Stimulated activated CD8-positive, alpha-beta memory T cell treated with anti-CD3 and anti-CD28 coated beads, Interleukin-12 subunit alpha, Interleukin-12 subunit beta, amount 100 ng/mL, for 4 hours (primary cell): ENCODE measurements around the gene SLC39A11.
"Not testable (repeated sequence)": the region's sequence is repeated elsewhere in the genome, so short reads cannot be mapped to it uniquely, and the experiment has no call there.

Experiments
- DNase-seq: peaks from one replicate; pipeline ENCODE4 v3.0.0-alpha.2; 2020; ENCODE audit warnings: low read depth

Gene SLC39A11

DNA sequence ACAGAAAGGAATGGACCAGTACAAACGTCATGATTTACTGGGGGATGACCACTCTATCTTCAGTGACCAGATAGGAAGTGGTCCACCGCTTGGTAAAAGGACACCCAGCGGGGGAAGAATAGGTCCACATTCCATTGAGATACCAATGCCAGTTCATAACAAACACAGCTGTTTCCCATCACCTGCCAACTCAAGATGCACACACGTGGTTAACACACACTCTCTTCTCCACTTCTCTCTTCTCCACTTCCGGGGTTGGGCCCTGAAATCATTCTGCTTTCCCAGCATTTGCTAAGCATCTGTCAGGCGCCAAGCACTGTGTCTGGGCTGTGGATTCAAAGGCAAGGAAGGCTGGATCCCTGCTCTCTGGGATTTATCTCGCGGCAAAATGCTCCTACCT lies 175.5 kb downstream of the SLC39A11 start:
- DNase-seq: no peak

DNA sequence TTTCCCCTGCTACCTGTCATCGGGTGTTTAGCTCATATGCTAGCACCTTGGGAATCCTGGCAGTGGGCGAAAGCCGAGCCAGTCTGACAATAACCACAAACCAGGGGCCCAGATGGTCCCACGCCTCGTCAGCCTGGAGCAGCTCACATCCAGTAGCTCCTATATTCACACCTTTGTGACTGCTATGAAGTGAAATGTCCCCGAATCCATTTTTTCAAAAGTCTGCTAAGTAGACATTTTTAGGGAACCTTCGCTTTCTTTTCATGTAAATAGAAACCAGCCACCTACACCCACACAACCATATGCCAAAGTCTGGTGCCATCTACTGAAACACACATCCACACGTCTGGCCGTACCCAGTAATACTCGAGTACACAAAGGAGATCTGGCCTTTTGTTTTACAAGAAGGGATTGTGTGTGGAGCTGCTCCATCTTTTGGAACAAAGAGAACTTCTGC lies 176.8 kb downstream of the SLC39A11 start:
- no peak for DNase-seq

DNA sequence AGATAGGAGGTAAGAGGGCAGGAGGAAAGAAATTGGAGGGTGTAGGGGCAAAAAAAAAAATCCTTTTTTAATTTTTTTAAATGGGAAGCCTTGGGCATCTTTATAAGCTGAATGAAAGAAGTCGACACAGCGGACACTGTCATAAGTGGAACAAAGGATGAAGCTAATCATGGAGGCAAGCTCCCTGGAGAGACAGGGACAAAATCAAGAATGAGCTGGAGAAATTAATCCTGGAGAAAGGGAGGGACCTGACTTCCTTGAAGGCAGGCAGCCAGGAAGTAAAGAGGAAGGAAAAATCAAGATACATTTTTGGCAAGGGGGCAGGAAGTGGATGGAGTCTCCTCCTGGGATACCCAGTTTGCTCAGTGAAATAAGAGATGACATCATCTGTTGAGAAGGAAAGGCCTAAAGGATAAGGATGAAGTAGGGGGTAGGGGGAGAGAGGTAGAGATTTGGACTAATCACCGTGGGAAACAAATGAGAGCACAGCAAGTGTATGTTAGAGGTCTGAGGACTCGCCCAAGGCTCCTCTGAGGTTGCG lies 179.3 kb downstream of the SLC39A11 start:
- DNase-seq: no peak

DNA sequence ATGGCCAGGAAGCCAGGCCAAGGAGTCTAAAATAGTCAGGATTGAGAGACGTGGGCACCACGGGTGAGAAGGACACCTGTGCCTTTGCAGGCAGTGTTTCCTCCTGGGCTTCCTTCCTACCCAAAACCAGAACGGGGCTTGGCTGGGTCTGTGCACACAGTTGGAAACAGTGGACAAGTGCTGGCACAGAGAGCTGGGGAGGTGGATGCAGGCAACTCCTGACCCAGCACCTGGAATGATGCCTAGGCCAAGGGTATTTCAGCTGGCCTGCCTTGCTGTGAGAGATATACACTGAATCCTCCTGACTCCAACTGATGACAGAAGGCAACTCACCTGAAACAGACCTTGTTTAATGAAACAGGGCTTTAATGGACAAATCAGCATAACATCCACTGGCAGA lies 186.2 kb downstream of the SLC39A11 start:
- no peak for DNase-seq

DNA sequence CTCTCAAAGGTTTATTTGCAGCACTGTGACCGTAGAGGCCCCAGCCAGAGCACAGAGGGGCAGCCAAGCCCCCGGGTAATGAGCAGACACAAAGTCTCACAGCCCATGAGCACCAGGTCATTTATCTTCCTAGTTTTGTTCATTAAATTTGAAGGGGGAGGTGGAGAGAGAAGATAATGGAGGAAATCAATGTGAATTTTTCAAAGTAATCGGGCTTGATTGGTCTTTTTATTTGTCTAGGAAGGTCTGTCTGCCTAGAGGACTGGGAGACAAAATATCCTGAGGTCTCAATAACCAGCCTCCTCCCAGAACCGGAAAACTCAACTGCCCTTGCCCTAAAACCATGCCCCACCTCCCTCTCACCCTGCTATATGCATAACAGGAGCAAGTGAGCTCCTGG lies 189.0 kb downstream of the SLC39A11 start:
- DNase-seq: no peak

DNA sequence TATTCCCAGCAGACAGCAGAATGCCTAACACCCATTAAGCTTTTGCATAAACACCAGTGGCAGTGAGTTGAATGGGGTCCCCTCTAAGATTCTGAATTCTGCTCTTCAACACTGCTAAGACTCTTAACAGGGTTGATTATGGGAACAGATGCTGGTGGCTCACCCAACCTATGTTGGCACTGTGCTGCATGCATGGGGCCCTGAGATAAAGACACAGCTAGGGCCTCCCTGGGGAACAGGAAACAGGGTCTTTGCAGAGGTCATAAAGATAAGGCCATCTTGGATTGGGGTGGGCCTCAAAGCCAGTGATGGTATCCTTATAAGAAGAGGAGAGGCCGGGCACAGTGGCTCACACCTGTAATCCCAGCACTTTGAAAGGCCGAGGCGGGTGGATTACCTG lies 190.8 kb downstream of the SLC39A11 start:
- no peak for DNase-seq

DNA sequence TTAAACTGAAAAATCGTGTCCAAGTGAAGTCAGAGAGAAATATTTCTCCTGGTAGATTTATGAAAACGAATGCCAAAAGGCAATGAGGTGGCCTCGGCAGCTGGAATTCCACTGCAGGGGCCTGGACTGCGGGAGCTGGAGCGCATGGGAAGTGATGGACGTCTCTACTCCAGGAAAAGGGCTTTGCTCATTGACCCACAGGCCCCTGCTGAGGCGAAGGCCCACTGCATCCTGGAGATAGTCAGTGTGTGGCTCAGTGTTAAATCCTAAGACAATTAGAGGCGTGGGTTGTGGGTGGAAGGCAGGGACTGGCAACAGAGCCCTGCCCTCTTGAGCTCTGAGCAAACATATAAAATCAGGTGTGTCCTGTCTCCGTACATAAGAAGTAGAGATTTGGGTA lies 191.4 kb downstream of the SLC39A11 start:
- no peak for DNase-seq

DNA sequence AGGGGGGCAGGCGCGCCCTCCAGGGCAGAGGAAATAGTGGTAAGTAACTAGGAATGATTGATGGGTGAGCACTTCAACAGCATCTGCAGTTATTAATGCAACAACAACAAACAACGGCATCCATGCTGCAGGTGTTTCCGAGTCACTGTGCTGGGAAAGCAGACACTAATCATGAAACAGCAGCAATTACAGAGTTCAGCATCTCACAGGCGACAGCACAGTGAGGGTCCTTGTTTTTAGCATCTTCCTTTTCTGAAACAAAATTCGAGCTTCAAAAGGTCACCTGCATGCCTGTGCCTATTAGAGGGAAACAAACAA lies 191.9 kb downstream of the SLC39A11 start:
- DNase-seq: no peak

DNA sequence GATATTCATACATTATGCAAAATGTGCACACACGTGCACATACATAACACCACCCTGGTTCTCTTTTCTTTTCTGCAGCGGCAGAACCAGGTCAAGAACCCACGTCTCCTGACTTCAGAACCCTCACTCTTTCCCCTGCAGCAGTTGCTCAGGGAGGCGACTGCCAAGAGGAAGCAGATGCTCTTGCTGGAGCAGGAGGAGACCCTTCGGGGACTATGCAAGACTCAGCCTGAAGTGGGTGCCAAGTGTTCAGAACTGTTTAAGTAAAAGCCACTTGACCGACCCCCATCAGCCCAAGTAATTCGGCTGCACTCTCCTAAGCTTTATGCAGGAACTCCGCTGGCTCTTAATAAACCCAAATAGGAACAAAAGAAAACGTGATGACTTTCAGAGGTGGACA lies 193.8 kb downstream of the SLC39A11 start:
- no peak for DNase-seq

DNA sequence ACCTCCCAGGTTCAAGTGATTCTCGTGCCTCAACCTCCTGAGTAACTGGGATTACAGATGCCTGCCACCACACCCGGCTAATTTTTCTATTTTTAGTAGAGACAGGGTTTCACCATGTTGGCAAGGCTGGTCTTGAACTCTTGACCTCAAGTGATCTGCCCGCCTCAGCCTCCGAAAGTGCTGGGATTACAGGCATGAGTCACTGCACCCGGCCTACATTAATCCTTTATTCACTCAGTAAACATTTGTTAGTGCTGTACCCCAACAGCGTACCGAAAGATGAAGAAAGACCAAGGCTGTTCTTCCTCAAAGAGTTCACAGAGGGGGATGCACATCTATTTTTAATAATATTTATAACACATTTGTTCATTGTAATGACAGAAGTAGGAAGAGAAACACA lies 196.2 kb downstream of the SLC39A11 start:
- not testable (repeated sequence) for DNase-seq

DNA sequence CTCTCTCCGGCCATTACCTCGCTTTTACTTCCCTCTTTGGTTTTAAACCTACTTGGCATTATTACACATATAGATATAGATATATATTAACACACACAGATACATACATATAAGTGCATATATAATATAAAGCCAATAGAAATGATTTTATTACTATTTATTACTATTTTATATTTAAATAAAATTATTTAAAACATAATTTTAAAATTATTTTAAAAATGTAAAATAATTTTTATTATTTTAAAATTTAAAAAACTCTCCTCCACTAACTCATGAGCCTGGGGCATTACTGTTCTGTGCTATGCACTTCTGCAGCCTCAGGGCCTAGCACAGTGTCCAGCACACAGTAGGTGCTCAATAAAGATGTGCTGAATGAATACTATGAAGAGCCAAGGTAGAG lies 200.9 kb downstream of the SLC39A11 start:
- no peak for DNase-seq

DNA sequence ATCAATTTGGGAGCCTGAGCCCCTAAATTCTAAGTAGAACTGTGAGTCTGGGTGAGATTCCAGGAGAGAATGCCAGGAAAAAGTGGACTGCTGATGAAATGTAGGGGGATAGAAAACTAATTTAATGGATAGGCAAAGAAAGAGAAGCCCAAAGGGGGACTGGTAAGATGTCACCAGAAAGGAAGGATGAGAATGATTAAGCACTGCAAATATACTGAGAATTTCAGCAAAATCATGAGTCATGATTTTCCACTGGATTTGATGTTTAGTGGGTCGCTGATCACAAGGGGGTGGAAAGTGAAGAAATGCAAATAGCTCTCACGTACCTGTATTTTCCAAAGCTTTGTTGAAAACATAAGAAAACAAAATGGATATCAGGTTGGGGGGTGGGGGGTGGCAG lies 201.8 kb downstream of the SLC39A11 start:
- DNase-seq: no peak

DNA sequence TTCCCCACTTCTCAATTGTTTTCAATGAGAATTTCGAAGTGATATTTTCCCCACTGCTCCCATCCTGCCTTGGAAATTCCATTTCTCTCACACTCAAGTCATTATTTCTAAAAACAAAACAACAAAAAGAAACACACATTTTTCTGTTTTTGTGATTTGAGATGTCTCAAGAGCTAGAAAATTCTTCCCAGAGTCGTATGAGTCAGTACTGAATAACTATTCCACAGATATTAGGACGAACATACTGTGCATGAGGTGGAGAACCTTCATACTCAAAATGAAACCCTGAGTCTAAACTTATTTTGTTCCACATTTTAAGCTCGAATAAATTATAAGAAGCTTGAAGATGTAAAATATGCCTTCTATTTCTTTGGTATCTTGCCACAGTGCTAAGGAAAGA lies 204.6 kb downstream of the SLC39A11 start:
- DNase-seq: no peak

DNA sequence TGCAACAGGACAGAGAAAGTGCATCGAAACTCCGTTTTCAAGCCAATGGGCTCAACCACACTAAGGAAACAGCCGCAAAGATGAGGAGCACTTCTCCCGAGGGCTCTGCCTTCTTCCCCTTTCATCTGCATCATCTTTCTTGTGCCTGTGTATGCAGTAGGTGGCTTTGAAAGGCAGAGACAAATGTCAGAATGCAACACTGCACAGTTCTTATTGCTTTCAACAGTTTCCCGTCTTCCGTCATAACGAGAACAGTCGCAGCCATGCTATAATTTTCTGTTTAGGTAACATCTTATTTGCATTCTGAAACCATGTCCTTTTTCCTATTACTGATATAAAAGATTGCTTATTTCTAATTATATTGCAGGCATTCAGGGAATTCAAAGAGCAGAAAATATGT lies 205.2 kb downstream of the SLC39A11 start:
- no peak for DNase-seq

DNA sequence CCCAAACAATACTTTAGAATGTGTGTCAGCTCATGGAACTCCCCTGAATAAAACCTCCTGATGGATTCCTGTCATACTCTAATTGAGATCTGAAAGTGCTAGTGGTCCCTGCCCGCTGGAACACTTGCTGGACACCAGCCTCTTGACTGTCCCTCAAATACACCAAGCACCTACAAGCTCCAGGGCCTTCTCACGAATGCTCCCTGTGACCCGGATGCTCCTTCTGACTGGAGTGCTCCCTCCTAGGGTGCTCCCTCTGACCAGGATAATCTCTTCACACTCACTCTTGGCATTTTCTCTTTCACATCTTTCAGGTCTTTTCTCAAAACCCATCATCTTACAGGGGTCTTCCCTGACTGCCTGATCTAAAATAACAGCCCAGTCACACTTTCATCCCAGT lies 205.9 kb downstream of the SLC39A11 start:
- no peak for DNase-seq

DNA sequence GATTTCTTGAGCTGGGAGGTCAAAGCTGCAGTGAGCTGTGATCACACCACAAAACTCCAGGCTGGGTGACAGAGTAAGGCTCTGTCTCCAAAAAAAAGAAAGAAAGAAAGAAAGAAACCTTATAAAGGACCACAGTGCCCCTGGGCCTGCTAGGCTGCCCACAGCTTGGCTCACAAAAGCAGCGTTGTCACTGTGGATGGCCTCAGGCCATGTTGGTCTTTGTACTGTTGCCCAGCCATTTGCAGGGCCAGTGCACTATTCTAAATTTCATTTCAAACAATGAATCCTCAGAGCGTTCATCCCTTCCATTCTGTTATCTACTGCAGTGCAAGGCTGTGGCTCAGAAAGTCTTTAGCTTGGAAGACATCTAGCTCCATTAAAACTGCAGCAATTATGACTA lies 208.4 kb downstream of the SLC39A11 start:
- DNase-seq: no peak

DNA sequence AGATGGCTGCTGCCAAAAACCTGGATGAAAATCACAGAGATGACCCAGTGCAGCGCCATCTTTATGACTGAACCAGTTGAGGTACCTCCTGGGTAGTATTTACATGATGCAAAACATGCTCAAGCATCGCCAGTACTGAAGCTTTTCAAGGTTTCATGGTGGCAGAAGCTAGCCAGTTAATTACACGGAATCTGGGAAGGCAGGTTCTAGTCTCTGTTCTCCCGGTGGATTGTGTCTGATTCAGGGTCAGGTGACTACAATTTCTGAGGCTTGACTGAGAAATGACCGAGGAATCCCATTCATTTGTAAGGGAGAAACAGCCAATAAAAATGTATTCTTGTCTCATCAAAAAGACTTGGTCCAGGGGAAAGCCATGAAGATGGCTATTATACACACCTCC lies 209.1 kb downstream of the SLC39A11 start:
- DNase-seq: no peak

DNA sequence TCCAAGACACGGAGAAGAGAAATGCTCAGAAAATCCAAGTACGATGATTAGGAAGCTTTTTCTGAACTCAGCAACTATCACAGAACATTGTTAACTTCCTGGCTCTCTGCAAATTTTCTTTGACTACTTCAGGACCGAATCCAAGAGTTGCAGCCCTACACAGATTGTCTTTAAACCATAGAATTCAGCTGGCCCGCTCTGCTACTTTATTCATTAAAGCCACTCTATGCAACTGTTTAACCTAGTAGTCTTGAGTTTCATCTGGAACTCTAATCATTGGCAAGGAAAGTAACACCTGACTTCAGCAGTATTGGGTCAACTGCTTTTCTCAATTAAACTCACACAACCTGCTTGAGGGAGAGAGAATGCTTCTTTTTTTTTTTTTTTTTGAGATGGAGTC lies 210.1 kb downstream of the SLC39A11 start:
- DNase-seq: no peak

DNA sequence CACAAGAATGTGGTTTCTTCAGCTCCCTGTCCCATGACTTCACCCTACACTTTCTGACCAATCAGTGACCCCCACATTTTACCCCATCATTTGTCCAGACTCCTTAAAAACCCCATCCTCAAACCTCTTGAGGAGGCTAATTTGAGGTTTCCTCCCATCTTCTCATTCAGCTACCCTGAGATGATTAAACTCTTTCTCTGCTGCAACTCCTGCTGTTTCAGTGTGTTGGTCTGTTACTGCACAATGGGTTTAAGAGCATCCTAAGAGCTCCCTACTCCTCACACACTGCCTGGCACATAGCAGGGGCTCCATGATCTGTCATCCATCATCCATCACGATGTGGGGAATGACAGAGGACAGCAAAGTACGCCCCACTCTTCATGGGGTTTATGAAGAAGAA lies 212.6 kb downstream of the SLC39A11 start:
- no peak for DNase-seq

DNA sequence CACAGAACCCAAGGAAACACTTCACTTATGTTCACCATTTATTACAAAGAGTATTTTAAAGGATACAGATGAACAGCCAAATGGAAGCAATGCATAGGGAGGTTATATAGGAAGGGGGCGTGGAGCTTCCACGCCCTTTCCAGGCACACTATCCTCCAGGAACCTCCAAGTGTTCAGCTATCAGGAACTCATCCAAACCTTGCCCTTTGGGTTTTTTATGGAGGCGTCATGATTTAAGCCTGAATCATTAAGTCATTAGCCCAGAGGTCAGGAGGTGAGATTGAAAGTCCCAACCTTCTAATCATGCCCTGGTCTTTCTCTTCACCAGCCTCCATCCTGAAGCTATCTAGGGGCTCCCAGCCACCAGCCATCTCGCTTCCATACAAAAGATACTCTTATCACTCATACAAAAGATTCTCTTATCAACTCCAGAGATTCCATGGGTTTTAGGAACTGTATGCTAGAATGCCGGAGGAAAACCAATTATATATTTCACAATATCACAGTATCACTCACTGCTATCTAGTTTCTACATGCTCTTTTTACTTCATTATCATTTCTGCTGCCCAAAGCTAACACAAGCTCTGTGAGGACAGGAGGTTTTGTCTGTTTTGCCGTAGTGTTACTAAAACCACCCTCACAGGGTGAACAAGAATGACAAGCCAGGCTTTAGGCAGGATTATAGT lies 213.4 kb downstream of the SLC39A11 start:
- no peak for DNase-seq

DNA sequence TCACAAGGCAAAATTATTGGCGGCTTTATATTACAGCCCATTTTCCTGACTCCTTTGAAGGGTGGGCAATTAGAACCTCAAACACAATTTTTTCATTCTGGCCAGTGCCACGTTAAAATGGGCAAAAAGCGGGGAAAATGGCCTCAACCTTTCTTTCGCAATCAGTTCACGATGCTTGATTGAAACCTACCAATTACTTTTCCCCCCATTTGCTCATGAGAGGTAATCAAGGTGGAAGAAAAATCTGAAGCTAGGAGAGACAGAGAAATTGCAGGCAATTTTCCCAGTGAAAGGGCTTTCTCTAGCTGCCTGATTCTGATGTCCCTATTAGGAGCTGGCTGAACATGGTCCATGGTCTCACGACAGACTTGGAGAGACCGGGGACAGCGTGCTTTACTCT lies 215.1 kb downstream of the SLC39A11 start:
- no peak for DNase-seq

DNA sequence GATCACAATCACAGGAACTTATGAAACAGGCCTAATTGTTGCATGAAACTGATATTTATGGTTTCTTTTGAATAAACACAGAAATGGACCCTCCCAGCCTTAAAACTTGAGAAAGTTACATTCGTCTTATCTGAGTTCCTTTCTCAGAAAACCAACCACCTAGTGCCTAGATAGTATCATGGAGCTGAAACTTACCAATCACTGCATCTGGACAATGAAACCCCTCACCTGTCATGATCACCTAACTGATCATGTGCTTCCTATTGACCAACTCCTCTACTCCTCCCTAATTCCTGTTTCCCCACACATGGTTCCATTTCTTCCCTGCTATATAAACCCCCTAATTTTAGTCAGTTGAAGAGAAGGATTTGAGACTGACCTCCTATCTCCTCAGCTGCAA lies 216.1 kb downstream of the SLC39A11 start:
- no peak for DNase-seq

DNA sequence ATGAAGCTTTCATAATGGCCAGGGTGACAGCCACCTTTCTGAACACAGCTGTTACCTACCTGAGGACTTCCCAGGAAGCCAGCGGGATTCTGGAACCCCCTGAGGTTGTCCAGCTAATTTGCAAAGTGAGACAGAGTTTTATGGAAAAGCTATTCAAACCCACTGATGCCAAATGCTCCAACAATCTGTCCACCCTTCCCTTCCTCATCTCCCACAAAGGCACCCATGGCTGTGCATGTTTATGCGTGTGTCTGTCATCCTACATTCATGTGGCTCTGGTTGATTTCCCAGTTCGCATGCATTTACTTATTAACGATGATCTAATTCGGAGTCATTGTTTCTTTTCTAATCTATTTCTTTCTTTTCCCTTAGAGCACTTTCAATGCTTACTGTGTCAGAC lies 217.1 kb downstream of the SLC39A11 start:
- DNase-seq: no peak

DNA sequence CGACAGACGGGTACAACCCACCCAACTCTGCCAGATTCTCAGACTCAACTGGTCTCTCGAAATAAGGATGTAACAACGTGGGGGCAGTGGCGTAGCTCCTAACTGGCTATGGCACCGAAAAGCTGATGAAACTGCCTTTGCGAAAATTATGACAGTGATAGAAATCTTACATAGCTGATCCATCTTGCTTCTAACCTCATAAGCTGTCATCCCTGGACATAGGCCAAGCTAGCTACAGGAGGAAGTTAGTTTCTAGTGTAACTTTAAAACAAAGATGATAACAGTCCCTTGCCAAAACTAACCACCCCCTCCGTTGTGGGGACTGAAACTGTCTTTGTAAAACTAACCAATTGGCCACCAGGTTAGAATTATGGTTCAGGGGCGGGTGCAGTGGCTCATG lies 220.1 kb downstream of the SLC39A11 start:
- no peak for DNase-seq
